ENCODE results near the gene DOCK10.

DOCK10 gene

GRCh38 chr2:224909885-224910573, 132.2 kb downstream of the DOCK10 start:
- DNase-seq = no peak

GRCh38 chr2:224908818-224909217, 133.4 kb downstream of the DOCK10 start:
- DNase-seq = no peak

- DNase-seq = no peak
Observed at GRCh38 chr2:224904381-224904780, 137.9 kb downstream of the DOCK10 start.

- DNase-seq = no peak
Observed at GRCh38 chr2:224903621-224904020, 138.6 kb downstream of the DOCK10 start.

GRCh38 chr2:224901121-224901676, 141.1 kb downstream of the DOCK10 start:
- no peak for DNase-seq

GRCh38 chr2:224895377-224895776, 146.9 kb downstream of the DOCK10 start:
- no peak for DNase-seq

- DNase-seq = no peak
Observed at GRCh38 chr2:224894356-224894755, 147.9 kb downstream of the DOCK10 start.

- no peak for DNase-seq
Observed at GRCh38 chr2:224893848-224894247, 148.4 kb downstream of the DOCK10 start.

- DNase-seq = no peak
Observed at GRCh38 chr2:224892574-224893204, 149.6 kb downstream of the DOCK10 start.

- DNase-seq = no peak
Observed at GRCh38 chr2:224890372-224890771, 151.9 kb downstream of the DOCK10 start.

GRCh38 chr2:224887141-224887540, 155.1 kb downstream of the DOCK10 start:
- DNase-seq = no peak

GRCh38 chr2:224885836-224886547, 156.3 kb downstream of the DOCK10 start:
- no peak for DNase-seq

GRCh38 chr2:224885291-224885690, 157.0 kb downstream of the DOCK10 start:
- DNase-seq = no peak

- DNase-seq = no peak
Observed at GRCh38 chr2:224884188-224884587, 158.1 kb downstream of the DOCK10 start.

GRCh38 chr2:224883700-224884099, 158.6 kb downstream of the DOCK10 start:
- DNase-seq = no peak

- no peak for DNase-seq
Observed at GRCh38 chr2:224883172-224883516, 159.1 kb downstream of the DOCK10 start.

GRCh38 chr2:224882291-224883171, 159.7 kb downstream of the DOCK10 start:
- DNase-seq = no peak

GRCh38 chr2:224881846-224882245, 160.4 kb downstream of the DOCK10 start:
- DNase-seq = no peak

- no peak for DNase-seq
Observed at GRCh38 chr2:224876522-224876921, 165.7 kb downstream of the DOCK10 start.

- no peak for DNase-seq
Observed at GRCh38 chr2:224875841-224876240, 166.4 kb downstream of the DOCK10 start.

- DNase-seq = no peak
Observed at GRCh38 chr2:224875153-224875552, 167.1 kb downstream of the DOCK10 start.

- no peak for DNase-seq
Observed at GRCh38 chr2:224871813-224872212, 170.5 kb downstream of the DOCK10 start.

GRCh38 chr2:224870341-224870740, 171.9 kb downstream of the DOCK10 start:
- DNase-seq = no peak
